Body of pancreas (tissue), 4 donors: ENCODE measurements around the gene ZNF423.

ENCODE experiments used
- POLR2A ChIP-seq, 3 donors: fragments of 450-650 bp; IDR thresholded peaks; one replicate each; pipeline ENCODE4 v1.6.1; 2016; ENCODE audit warnings: antibody characterized with exemption in 3 of 3, mild to moderate bottlenecking in 2 of 3
- TF ChIP-seq, protein P1 (sequence below), 7 experiments: fragments of 450-650 bp in 4 of 7; fragments of 200-600 bp in 3 of 7; sonication (generic) in 3 of 7; IDR thresholded peaks; one replicate each; pipeline ENCODE4 v1.5.1; 2016 to 2019; ENCODE audit warnings: antibody characterized with exemption in 7 of 7

DNA sequence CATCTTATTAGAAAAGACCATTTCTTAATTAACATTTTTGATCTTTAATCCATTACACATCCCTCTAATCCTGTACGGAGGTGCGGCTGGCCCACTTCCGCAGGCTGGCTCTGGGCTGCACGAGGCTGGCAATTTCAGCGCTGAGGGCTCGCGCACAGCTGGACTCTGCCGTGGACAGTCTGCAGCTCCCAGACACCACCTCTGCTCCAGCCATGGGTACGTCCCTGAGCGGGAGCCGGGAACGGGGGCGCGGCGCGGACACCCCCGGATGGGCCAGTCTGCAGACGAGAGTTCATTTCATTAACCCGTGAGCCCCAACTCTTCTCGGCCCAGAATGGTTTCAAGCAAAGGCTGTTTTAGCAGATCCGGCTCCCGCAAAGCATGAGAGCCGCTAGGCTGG lies 87.9 kb downstream of the ZNF423 start:
- TF ChIP-seq, protein P1, sequence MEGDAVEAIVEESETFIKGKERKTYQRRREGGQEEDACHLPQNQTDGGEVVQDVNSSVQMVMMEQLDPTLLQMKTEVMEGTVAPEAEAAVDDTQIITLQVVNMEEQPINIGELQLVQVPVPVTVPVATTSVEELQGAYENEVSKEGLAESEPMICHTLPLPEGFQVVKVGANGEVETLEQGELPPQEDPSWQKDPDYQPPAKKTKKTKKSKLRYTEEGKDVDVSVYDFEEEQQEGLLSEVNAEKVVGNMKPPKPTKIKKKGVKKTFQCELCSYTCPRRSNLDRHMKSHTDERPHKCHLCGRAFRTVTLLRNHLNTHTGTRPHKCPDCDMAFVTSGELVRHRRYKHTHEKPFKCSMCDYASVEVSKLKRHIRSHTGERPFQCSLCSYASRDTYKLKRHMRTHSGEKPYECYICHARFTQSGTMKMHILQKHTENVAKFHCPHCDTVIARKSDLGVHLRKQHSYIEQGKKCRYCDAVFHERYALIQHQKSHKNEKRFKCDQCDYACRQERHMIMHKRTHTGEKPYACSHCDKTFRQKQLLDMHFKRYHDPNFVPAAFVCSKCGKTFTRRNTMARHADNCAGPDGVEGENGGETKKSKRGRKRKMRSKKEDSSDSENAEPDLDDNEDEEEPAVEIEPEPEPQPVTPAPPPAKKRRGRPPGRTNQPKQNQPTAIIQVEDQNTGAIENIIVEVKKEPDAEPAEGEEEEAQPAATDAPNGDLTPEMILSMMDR (IDR thresholded peaks at IDR 0.05) = no peak
- no peak for TF ChIP-seq POLR2A (IDR thresholded peaks at IDR 0.05)
